ENCODE data around the gene TUBGCP6.

The TUBGCP6 gene

DNA sequence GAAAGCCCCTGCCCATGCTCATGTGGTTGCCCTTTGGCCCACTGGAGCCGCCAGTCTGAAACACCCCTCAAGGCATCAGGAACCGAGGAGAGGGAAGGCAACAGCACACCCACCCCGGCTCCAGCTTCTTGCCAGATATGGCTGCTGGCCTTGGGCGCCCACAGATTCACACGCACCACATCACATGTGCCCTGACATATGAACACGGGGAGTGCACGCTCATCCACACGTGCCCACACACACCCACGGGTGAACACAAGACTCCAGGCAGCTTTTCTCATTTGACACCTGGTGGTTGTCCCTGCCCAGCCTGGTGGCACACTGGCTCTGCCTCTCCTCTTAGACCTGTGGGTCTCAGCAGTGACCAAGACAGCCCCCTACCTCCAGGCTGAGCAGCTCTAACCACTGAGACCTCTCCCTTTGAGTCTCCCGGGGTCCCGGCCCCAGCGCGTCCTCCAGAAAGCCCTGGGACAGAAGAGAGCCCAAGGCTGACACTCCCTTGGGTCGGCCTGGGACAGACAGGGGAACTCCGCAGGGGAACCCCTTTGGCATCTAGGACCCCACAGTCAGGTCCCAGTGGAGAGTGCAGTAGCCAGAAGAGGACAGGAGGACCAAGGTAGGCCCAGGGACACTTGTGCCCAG is 19.4 kb upstream of the TUBGCP6 start:
- no peak for DNase-seq

DNA sequence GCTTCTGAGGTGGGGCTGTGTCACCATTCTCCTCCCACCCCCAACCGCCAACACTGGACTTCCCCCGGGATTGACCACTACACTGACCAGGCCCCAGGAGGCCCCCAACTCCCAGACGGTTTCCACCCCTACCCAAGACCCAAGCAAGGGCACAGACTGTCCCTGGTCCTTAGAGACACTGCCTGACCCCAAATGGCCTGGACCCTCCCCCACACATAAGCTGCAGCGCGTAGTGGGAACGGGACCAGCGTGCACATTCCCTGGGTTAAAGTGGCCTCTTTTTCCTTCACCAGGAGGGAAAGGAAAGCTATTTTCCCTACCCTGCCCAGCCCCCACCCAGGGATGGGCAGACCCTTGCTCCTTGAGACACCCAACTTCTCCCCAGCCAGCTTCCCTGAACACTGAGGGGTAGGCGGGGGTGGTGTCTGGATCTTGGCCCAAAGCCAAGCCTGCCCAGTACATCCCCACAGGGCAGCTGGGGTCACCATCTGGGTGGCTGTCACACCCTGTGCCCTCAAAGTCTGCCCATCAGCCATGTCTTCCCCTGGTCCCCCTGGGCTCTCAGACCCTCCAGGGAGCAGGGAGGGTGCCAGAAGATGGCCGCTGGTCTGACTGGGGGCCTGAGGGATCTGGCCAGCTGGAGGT is 18.3 kb upstream of the TUBGCP6 start:
- no peak for DNase-seq

DNA sequence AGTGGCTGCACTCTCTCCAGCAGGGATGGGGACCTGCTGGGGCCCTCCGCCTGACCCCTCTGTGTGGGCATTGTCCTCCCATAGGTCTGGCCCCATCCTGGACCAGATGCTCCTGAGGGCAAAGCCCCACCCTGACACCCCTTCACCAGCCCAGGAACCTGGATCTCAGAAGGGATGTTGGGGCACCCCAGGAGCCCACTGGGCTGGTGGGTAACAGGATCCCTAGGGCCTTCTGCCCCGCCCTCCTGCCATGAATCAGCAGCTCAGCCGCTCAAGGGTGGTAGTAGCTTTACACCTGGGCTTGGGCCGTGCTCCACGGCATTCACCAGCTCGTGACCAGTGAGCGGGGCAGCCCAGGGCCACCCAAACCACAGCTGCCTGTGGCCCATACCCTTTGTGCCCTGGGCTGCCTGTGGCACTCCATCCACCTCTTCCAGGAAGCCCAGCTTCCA is 17.7 kb upstream of the TUBGCP6 start:
- no peak for DNase-seq

DNA sequence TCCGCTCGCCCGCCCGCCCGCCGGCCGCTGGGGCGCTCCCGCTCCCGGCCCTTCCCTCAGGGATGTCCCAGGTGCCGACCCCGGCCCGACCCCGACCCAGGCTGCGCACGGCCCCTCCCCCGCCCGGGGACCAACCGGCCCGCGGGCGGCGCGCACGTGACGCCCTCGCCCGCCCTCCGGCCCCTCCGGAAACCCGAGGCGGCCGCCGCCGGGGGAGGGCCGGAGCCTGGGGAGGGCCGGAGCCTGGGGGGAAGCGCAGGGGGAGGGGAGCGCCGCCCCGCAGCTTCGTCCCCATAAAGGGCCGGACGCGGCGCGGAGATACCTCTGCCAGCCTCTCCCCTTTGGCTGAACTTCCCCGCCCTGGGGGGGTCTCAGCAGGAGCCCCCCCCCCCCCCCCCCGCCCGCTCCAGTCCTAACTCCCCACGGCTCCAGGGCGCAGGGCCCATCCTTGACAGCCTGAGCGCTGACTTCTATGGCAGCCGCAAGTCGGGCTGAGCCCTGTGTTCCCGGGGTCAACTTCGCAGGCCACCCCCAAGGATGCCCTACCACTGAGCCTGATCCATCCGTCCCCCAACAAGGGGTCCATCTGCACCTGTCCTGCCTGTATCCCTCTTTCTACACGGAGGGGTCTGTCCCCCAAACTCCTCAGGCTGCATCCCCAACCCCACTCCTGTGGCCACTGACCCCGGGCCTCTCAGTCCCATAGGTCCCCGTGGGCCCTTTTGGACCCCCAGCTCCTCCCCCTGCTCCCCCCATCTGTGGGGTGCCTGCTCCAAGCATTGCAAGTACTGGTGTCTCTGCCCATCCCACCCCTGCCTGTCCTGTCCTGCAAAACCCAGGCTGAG is 17.0 kb upstream of the TUBGCP6 start, which contains the start of gene MAPK12:
Gene MAPK12 (minus strand): TSS at position 69 of the 845 bp plus-strand sequence. CDS start 174 bp downstream, outside the sequence.
- peak; percentile 56 for DNase-seq

DNA sequence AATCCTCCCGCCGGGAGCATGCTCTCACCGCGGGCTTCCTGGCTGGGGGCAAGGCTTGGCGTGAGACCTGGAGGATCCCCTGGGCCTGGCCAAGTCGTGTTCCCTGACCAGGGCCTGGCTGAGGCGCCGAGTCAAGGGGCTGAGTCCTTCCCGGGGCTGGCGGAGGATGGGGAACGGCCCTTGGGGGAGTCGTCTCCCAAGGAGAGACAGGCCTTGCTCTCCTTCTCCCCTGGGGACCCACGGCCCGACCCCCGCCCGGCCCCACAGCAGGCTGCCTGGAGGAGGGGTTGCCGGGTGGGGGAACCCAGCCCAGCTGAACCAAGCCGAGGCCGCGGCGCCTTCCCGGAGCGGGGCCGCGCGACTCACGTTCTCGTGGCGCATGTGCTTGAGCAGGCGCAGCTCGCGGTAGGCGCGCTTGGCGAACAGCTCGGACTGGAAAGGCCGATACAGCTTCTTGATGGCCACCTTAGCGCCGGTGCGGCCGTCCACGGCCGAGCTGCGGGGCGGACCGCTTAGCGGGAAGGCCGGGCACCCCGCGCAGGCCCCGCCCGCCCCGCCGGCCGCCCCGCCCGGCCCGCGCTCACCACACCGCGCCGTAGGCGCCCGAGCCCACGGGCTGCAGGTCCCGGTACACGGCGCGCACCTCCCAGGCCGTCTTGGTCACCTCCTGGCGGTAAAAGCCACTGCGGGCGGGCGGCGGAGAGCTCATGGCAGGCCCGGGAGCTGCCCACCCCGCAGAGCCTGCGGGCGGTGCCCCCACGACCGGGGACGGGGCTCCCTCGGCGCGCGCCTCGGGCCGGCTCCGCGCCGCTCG is 16.2 kb upstream of the TUBGCP6 start:
- peak; percentile 64 for DNase-seq

DNA sequence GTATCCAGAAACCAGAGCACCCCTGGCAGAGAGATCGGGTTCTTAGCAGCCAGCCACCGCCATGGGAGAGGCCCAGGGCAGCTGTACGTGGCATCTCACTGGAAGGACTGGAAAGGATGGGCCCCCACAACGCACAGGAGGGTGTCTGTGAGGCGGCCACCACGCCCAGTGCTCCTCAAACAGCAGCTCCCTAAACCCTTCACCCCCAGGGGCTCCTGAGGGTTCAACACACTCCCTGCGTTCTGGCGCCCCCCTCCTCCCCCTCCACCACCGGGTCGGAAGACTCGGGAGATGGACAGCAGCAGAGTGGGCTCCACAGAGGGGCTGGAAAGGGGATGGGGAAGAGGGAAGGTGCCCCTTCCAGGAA is 15.6 kb upstream of the TUBGCP6 start:
- DNase-seq = no peak

DNA sequence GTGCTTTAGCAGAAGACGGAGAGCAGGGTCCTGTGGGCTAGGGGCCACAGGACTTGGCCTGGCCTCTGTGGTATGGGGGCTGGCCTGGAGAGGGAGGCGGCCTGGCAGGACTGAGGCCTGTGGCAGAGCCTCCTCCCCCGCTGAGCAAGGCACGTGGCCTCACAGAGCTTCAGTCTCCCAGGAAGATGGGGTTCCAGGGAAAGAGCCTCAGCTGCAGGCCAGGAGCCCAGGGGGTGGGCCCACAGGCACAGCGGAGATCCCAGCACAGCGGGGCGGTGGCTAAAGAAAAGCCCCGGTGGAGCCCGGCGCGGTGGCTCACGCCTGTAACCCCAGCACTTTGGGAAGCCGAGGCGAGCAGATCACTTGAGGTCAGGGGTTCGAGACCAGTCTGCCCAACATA is 14.5 kb upstream of the TUBGCP6 start:
- no peak for DNase-seq

DNA sequence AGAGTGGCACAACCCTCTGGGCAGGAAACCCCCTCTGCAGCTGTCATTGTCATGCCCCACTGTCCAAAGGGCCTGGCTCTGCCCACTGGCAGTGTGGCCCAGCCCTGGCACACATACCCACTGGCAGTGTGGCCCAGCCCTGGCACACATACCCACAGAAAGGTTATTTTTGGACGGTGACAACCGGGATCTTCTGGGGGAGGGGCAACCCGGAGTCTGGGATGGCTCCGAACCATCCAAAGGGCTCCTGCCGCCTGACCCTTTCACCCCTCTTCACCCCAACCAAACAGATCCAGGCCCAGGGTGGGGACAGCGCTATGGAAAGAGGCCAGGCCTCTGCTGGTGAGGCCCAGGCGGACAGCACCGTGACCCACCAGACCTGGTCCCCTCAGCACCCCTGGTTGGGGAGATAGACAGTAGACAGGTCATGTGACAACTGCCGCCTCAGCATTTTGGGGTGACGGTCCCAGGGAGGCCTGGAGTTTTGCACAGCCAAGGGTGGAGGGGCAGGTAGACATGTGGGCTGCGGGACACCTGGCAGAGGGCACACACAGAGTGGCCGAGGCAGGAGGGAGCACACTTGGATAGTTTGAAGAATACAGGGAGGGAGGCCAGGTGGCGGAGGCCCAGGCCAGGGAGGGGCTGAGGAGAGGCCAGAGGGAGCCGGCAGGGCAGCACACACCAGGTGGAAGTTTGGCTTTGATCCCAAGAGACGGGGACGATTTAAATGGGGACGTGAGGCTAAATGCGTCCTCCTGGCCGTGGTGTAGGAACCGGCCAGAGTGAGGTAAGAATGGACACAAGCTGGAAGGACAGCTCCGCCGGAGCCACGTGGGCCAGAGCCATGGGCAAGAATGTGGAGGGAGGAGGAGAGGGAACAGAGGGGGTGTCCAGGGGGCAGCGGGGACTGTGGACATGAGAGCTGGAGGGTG is 13.8 kb upstream of the TUBGCP6 start:
- DNase-seq = no peak

DNA sequence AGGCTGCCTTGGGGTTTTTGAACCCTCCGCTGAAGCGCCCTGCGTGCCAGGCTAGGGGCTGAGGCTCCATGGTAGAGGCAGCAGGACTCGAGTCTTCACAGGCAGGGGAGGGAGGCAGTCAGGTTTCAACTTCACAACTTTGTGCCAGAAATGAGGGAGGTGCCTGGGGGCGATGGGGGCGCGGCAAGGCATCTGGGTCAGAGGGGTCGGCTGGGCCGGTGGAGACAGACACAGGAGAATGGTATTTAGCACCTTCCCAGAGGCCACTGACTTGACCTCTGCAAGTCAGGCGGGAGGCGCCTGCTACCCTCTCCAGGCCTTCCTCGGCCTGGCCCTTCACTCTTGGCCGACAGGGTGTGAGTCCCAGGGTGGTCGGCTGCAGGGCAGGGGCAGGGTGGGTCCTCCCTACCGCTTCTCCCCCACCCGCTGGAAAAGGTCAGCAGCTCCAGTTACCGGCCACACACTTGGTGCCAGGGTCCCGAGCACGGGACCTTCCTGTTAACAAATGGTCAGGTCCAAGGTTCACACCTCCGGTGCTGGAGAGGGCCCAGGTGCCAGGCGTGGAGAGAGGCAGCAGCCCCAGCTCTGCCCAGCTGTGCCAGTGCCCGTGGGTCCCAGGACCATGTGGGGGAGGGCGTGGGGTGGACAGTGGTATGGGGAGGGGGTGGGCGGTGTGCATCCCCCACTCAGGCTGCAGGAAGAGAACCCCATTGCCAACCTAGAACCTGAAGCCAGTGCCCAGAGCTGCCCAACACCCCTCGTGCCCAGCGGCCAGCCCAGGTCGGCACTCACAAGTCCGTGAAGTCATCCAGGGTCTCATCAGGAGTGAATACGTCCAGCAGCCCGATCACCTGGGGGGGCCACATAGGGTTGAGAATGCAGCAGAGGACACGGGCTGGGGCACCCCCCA is 12.9 kb upstream of the TUBGCP6 start:
- DNase-seq = no peak

DNA sequence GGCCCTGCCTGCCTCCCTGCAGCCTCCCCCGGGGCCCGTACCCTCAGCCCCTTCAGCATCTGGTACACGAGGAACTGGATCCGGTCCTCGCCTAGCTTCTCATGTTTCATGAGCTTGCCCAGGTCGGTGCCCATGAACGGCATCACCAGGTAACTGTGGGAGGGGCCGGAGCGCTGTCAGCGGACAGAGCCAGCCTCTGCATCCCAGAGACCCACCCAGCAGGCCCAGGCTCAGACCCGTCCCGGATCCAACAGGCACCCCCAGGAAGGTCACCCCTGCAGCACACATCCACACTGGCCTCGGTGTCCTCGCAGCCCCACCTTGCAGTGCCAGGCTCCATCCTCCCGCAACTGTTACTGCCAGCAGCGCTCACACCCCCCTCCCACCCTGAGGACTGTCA is 12.2 kb upstream of the TUBGCP6 start:
- DNase-seq = no peak

DNA sequence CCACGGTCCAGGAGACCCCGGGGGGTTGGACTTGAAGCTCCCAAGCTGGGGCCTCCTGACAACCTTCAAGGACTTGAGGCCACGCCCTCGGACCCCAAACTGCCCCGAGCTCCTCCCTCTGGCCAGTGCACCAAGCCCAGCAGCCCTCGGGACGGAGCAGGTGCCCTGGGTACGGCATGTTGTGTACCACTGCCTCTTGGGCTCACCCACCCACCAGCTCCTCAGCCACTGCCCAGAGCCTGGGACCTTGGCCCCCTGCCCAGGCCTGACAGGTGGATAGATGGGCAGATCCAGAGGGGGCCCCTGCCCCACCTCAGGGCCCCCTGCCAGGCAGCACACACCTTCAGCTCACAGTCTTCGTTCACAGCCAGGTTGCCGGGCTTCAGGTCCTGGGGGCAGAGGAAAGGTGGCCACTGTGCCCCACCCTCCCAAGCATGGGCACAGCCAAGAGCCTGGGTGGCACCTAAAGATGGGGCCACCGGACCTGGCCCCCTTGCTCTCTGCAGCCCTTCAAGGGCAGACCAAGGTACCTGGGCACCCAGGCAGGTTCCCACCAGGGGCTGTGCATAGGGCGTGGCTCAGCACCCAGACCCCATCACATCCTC is 11.5 kb upstream of the TUBGCP6 start:
- DNase-seq = no peak

DNA sequence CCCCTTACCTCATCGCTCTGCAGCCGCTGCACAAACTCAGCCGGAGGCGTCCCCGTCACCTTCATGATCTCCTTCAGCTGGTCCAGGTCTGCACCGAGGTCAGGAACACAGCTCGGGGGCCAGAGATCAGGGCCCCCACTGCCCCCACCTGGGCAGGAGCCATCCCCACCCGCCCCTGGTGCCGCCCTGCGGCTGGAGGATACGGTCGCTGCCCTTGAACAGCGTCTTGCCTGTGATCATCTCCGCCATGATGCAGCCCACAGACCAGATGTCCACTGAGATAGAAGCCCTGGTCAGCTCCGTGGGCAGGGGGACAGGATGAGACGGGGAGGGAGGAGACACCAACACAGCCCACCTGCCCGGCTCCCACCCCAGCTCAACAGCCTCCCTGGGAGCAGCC is 10.8 kb upstream of the TUBGCP6 start:
- no peak for DNase-seq

DNA sequence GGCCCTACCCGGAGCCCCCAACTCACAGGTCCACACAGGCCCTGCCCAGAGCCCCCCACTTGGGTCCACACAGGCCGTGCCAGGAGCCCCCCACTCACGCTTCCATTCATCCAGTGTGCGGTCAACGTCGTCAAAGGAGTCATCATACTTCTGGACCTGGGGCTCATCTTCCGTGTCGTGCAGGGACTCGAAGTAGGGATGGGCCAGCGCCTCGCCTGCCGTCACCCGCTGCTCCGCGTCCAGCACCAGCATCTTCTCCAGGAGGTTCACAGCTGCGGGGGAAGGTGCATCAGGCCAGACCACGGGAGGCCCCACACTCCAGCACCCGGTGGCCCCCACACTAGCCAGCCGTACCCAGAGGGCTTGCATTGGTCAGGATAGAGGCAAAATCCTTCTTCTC is 10.3 kb upstream of the TUBGCP6 start:
- DNase-seq = no peak

DNA sequence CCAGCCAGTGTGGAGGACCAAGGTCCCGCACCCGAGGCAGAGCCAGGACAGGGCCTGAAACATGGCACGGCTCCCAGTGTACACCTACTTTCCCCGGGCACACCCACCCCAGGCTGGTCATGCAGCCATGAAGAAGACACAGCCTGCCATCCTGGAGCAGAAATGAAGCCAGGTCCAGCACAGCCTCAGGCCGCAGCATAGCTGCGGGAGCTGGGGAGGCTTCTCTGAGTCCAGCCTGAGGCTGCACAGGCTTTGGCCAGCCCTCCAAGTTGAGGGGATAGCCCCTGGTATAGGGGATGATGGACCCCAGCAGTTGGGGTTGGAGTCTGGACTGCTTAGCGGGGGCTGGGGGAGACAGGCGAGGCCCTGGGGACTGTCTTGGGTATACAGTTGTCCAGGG is 9.1 kb upstream of the TUBGCP6 start:
- no peak for DNase-seq

DNA sequence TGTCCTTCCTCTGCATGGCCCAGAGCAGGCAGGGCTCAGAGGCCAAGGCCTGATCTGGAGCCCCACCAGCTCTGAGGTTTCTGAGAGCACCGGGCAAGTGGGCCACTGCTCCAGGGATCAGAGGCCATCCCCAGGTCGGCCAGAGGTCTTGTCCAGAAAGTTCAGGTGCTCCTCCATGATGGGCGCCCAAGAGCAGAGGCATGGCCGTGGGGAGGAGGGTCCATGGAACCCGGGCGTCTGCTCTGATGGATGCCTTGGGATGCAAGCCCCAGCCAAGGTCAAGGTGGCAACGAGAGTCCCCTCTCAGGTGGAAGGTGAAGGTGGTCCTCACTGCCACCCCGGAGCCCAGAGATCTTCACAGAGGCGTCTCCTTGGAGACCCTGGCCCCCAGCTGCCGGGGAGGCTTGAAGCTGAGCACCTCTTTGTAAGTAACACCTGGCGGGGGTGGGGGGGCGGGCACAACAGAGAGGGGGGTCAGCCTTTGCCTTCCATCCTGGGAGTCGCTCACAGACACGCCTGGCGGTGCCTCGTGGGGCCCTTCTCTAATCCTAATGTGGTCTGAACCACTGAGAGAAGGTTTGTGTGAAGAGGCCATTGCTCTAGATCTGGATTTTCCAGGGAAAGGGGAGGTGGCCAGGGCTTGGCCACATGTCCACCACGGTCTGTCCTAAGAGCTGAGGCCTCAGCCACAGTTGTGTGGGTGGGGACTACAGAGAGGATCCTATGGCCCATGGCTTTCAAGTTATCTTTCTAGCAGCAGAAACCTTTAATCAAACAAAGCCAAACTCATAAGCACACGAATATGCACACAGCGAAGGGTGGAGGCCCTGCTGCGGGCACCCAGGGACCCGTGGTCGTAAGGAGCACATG is 8.5 kb upstream of the TUBGCP6 start:
- no peak for DNase-seq

DNA sequence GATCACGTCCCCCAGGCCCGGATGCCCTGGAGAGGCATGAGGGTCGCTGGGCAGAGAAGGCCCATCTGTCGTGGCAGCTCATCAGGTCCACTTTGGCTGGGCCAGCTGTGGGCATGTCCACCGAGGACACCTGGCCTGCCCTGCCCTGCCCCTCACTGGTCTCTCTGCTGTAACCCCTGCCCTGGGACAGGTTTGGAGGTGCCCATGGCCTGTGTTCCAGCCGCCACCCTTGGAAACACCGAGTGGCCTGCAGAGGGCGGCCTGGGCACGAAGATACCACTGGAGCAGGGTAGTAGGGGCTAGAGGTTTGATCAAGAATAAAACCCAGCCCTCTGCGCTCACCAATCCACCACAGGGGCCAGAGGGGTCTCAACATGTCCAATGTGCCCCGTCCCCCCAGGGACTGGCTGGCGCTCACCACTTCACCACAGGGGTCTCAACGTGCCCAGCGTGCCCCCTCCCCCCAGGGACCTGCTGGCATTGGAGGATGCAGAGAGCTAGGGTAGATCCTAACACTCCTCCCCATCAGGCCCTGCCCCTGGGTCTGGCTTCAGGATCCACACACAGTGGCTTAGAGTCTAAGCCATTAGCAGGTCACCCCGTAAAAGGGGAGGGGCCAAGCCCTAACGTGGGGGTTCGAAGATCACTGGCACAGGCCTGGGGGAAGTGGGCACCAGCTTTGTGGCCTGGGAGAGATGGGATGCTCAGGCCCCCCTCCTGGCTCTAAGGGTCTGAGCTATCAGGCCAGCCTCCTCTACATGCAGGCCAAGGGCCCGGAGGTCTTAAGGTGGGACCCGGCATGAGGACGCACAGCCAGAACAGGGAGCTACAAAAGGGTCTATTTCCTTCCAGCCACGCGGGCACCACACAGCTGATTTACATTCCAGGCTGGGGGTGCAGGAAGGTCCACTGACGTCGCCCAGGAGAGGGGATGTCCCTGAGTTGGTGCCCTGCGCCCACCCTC is 7.5 kb upstream of the TUBGCP6 start:
- peak; percentile 69 for DNase-seq

DNA sequence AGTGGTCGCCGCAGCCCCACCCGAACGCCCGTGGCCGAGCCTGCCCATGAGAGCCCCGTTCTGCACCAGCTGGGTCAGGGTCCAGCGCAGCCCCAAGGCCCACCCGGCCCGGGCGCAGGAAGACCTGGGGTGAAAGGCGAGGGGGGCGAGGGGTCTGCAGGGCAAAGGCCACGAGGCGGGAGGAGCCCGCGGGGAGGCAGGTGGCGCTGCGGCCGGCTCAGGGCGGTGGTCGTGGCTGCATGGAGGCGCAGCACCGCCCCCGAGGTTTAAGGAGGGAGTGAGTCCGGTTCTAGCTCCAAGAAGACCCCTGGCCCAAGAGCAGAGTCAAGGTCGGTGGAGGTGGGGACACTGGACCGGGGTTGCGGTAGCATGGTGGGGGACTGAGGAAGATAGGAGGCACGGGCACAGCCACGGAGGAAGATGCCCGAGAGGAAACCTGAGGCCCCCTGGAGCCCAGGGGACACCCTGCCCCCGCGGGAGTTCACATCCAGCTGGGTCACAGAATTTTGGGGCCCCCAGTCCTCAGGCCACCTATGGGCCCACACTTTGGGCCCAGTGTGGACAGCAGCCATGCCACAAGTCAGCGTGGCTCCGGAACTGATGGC is 6.8 kb upstream of the TUBGCP6 start:
- DNase-seq = no peak
